ENCODE data around the gene NKX1-1. TPM values are rescaled to one million over a fixed set of nuclear protein-coding genes. Genes with fewer than 3 reads are reported as not detected.

NKX1-1 gene
- total RNA-seq, 2 donors from 2014 or later, result not detected

- TF ChIP-seq CTCF (conservative IDR thresholded peaks at IDR 0.05), result no peak
- H3K9me3 ChIP-seq (ENCODE audit: control insufficient read depth, low read length), result no peaks in the 10 kb centered on the region
- no peaks in the 10 kb centered on the region for H3K36me3 Mint-ChIP-seq (ENCODE audit: low read depth)
- no peak overlapping the region for H3K27ac ChIP-seq (ENCODE audit: low read depth, low read length)
- H3K36me3 ChIP-seq (ENCODE audit: control insufficient read depth, insufficient read depth, low read length), result no peaks in the 10 kb centered on the region
- H3K27me3 Mint-ChIP-seq (ENCODE audit: insufficient read depth), result peaks cover 12% of the 10 kb centered on the region
- H3K9me3 Mint-ChIP-seq, result peaks cover 31% of the 10 kb centered on the region
- H3K27ac Mint-ChIP-seq, result no peak overlapping the region
- no peak overlapping the region for H3K4me3 ChIP-seq (ENCODE audit: low read length)
- H3K27me3 ChIP-seq (ENCODE audit: control insufficient read depth, insufficient read depth, low read length, poor library complexity, severe bottlenecking), result peaks cover 2% of the 10 kb centered on the region
- no peaks in the 10 kb centered on the region for H3K4me1 ChIP-seq (ENCODE audit: control insufficient read depth, insufficient read depth, low read length)
- no peak overlapping the region for H3K4me3 Mint-ChIP-seq
- H3K4me1 Mint-ChIP-seq, result no peaks in the 10 kb centered on the region
- H3K9ac ChIP-seq (ENCODE audit: extremely low read depth, low read length, poor library complexity, severe bottlenecking), result no peak overlapping the region
- DNase-seq, result no peak
- 95% methylated on average over 3 of the region's 3 CpGs; no CpG with 5 or more reads in 1 of the 2 experiments for WGBS, 2 experiments (ENCODE audit: insufficient coverage in 1 of 2, insufficient read length in 1 of 2)
Measured at GRCh38 chr4:1451752-1452122, 45.5 kb upstream of the NKX1-1 start.

- no peaks in the 10 kb centered on the region for H3K4me1 ChIP-seq (ENCODE audit: control insufficient read depth, insufficient read depth, low read length)
- H3K9me3 ChIP-seq (ENCODE audit: control insufficient read depth, low read length), result no peaks in the 10 kb centered on the region
- H3K4me1 Mint-ChIP-seq, result no peaks in the 10 kb centered on the region
- H3K27ac Mint-ChIP-seq, result no peak overlapping the region
- H3K9me3 Mint-ChIP-seq, result peaks cover 26% of the 10 kb centered on the region
- no peaks in the 10 kb centered on the region for H3K36me3 ChIP-seq (ENCODE audit: control insufficient read depth, insufficient read depth, low read length)
- no peak overlapping the region for H3K4me3 Mint-ChIP-seq
- H3K27me3 ChIP-seq (ENCODE audit: control insufficient read depth, insufficient read depth, low read length, poor library complexity, severe bottlenecking), result no peaks in the 10 kb centered on the region
- H3K27me3 Mint-ChIP-seq (ENCODE audit: insufficient read depth), result peaks cover 12% of the 10 kb centered on the region
- no peak overlapping the region for H3K27ac ChIP-seq (ENCODE audit: low read depth, low read length)
- WGBS, 2 experiments (ENCODE audit: insufficient coverage in 1 of 2, insufficient read length in 1 of 2), result 91 to 95% methylated on average over 11 to 18 of the region's 18 CpGs
- no peak for DNase-seq
- no peaks in the 10 kb centered on the region for H3K36me3 Mint-ChIP-seq (ENCODE audit: low read depth)
- H3K9ac ChIP-seq (ENCODE audit: extremely low read depth, low read length, poor library complexity, severe bottlenecking), result no peak overlapping the region
- no peak overlapping the region for H3K4me3 ChIP-seq (ENCODE audit: low read length)
- no peak for TF ChIP-seq CTCF (conservative IDR thresholded peaks at IDR 0.05)
Measured at GRCh38 chr4:1451106-1451751, 45.0 kb upstream of the NKX1-1 start.

- no peaks in the 10 kb centered on the region for H3K36me3 Mint-ChIP-seq (ENCODE audit: low read depth)
- no peak for TF ChIP-seq CTCF (conservative IDR thresholded peaks at IDR 0.05)
- no peaks in the 10 kb centered on the region for H3K36me3 ChIP-seq (ENCODE audit: control insufficient read depth, insufficient read depth, low read length)
- H3K4me1 Mint-ChIP-seq, result no peaks in the 10 kb centered on the region
- H3K27me3 Mint-ChIP-seq (ENCODE audit: insufficient read depth), result peaks cover 8% of the 10 kb centered on the region
- H3K4me3 ChIP-seq (ENCODE audit: low read length), result no peak overlapping the region
- 86 to 94% methylated on average over 14 to 28 of the region's 32 CpGs for WGBS, 2 experiments (ENCODE audit: insufficient coverage in 1 of 2, insufficient read length in 1 of 2)
- H3K27ac ChIP-seq (ENCODE audit: low read depth, low read length), result no peak overlapping the region
- no peak overlapping the region for H3K27ac Mint-ChIP-seq
- H3K27me3 ChIP-seq (ENCODE audit: control insufficient read depth, insufficient read depth, low read length, poor library complexity, severe bottlenecking), result no peaks in the 10 kb centered on the region
- no peak overlapping the region for H3K4me3 Mint-ChIP-seq
- DNase-seq, result no peak
- no peak overlapping the region for H3K9ac ChIP-seq (ENCODE audit: extremely low read depth, low read length, poor library complexity, severe bottlenecking)
- H3K9me3 ChIP-seq (ENCODE audit: control insufficient read depth, low read length), result no peaks in the 10 kb centered on the region
- H3K4me1 ChIP-seq (ENCODE audit: control insufficient read depth, insufficient read depth, low read length), result no peaks in the 10 kb centered on the region
- H3K9me3 Mint-ChIP-seq, result peaks cover 17% of the 10 kb centered on the region
Measured at GRCh38 chr4:1449833-1450741, 43.8 kb upstream of the NKX1-1 start.
